KG1 (cell line): ENCODE data around the gene CDX1.

Source experiments
- DNase-seq: peaks from one replicate; lab custom pipeline; 2025; lab: John Stamatoyannopoulos, UW

CDX1 gene

DNA sequence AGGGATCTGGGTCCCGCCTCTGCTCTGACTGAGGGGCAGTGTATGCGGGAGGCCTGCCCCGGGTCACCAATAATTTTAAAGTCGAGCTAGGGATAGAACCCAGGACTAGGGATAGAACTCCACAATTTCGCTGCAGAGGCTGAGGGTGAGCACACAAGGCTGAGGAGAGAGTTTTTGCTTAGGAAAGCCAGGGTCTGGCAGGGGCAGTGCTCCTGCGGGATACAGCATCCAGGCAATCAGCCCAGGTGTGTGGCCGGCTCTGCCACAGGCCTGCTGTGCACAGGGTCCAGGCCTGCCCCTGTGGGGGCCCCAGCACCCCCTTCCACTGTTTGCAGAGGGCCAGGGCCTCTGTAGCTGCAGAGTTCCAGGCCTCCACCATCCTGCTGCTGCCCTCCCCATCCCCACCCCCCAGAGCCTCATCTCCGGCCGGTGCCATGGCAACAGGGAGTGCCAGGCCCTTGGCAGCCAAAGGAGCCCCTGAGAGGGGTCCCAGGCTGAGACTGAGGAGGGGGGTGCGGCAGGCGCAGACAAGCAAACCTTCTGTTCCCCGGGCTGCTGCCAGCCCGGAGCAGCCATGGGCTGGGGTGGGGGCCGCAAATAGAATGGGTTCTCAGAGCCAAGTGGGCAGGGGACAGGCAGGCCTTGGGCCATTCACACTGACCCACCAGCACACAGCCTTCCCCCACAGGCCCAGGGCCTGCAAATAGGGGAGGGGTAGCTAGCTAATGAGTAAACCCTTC lies 19.5 kb upstream of the CDX1 start:
- no peak for DNase-seq

- DNase-seq: no peak
Measured at GRCh38 chr5:150147670-150148069, 18.9 kb upstream of the CDX1 start.

- DNase-seq: no peak
Measured at GRCh38 chr5:150148117-150148927, 18.3 kb upstream of the CDX1 start.

DNA sequence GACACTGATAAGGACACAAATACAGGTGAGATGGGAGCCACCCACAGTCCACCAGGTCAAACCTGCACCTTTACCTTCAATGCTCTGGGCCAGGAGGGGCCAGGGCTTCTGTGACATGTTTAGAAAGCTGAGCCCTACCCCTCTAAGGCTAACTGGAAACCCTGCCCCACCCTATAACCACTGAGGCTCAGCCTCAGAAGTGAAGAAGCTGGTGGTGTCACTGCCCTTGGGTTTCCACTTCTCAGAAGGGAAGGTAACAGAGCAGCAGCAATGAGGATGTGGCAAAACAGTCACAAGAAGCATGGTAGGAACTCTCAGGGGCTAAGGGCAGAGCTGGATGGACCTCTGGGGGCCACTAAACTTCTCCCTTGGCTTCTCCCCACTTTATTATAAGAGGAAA lies 17.0 kb upstream of the CDX1 start:
- DNase-seq: no peak

DNA sequence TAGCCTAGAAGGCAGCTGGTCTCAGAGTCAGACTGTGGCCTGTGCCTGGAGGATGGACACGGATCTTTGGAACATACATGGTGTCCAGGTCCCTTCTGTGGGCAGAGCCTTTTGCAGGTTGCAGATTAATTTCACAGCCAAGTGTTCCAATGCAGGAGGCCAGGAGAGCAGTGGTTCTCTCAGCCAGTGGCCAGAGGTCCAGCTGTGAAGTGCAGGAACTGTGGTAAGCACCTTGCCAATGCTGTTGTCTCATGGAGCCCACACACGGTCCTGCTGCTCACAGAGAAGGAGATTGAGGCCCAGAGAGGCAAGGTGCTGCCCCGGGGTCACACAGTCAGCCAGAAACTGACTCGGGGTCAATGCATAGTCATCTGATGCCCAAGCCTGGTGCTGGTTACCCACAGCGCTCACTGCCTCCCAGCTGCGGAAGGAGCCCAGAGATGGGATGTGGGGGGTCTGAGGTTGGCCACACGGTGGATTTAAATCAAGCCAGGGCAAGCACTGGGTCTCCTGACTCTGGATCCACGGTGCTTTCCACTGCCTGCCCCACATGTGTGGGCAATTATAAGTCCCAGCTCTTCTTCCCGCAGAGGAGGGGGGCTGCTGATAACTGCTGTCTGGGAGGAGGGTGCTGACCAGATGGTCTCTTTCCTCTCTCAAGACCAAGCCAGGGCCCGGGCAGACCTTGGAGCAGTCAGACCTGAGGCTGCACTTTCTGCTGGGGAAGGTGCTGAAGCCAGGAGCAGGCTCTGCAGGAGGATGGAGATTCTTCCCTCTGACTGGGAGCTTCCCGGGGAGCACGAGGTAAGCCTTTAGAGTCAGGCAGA lies 13.7 kb upstream of the CDX1 start:
- DNase-seq: no peak

DNA sequence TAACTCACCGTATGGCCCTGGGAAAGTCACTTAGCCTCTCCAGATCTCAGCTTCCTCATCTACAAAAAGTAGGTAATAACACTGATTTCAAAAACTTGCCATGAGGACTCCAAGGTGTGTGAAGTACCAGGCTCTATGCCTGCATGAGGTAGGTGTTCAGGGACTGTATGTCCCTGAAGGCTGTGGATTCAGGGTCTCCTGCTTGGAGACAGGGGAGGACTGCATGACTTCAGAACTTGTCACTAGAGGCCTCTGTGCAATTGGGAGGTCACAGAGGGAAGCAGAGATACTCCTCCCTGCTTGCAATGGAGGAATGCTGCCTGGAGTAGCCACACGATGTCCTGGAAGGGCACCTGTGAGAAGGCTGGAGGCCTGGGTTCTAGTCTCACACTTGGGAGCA lies 13.1 kb upstream of the CDX1 start:
- no peak for DNase-seq

- DNase-seq: no peak
Measured at GRCh38 chr5:150153957-150154617, 12.5 kb upstream of the CDX1 start.

DNA sequence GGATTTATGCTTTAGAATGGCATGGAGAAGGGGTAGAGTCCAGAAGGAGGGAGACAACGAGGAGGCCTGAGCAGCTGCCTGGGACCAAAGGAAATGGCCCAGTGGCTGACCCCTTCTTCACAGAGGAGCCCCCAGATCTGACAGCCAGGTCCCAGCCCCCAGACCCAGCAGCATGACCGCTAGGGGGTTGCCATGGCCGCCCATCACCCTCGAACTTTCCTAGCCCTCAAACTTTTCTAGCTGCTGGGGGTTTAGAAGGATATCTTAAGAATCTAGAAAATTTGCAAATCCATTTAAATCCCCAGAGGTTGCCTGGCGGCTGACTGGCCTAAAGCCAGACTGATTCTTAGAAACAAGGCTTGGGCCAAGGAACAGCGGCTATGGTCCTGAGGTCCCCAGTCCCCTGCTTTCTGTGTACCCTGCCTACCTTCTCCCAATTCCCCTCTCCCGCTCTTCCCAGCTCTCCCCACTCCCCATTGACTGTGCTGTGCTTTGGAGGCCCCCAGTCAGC lies 11.9 kb upstream of the CDX1 start:
- DNase-seq: no peak

DNA sequence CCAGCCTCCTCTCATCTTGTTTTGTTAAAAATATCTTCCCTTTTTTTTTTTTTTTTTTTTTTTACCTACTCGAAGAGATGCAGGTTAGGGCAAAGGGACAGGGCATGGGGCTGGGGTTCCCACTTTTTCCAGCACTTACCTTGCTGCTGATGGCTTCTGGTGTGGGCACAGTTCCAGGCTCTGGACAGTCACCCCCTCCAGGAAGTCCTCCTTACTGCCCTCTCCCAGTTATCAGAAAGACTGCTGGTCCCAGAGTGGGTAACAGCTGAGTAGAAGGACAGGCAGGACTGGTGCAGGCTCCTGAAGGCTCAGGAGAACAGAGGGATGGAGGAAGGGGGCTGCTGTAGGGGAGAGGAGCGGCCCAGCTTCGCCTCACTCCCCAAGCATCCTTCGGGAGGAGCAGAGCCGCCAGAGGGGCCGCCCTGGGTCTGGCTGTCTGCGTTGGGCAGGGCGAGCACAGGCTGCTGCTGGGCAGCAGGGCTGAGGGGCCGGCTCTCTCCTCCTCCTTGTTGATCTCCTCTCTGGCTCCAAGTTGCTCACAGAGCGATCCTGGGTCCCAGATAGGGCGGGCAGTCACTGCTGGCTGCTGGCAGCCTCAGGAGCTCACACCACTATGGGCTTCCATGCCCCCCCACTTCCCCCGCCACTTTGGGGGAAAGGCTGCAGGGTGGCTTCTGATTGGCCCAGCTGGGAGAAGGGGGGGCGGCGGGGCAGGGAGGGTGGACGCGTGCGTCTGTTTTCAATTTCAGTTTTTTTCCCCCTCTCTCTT lies 11.1 kb upstream of the CDX1 start, which contains the start of gene PDGFRB:
Gene PDGFRB (minus strand): TSS at position 588 of the 769 bp plus-strand sequence. CDS start 18,798 bp downstream, outside the sequence.
- DNase-seq: no peak

- DNase-seq: no peak
Measured at GRCh38 chr5:150156027-150156368, 10.6 kb upstream of the CDX1 start.

DNA sequence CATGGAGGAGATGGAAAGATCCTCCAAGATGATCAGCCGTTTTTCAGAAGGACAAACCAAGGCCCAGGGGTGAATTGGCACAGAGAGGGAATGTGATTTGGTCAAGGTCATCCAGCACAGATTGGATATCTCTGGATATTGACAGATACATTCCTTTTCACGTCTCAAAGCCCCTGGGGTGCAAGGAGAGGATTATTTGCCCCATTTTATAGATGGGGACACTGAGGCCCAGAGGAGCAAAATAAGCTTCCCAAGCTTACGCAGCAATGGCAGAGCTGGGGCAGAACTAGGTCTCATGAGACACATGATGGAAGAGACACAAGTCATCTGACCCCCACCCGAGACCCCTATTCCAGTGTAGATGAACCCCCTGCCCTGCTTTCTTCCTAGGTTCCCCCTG lies 10.0 kb upstream of the CDX1 start:
- DNase-seq: no peak

- DNase-seq: no peak
Measured at GRCh38 chr5:150157168-150157567, 9.4 kb upstream of the CDX1 start.

DNA sequence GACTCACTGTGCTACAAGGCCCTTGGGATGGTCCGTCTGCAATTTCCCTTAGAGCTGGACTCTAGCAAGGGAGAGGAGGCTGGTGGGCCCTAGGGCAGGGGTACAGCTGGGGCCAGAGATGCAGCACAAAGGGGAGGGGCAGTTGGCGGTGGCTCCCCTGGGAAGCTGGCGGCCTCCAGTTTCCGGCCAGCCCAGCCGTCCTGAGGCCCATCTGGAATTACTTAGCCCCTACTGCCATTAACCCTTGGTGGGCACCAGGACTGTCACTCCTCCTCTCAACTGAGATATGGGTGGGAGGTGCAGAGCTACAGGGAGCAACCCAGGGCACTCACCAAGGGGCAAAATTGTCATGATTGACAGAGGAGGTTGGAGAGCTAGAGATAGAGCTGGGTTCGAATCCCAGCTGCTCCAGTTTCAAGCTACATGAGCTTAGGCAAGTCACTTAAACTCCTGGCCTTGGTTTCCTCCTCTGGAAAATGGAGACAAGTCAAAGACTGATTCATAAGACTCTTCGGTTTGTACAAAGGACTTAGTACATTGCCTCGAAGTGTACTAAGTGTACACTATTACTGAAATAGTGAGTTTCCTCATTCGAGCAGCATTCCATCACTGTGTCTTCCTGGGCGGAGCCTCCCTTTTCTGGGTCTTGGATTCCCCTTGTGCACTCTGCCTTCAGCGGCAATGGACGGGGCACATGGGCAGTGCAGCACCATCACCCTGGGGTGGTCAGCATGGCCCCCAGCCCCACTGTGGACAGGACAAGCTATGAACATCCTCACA lies 8.2 kb upstream of the CDX1 start:
- DNase-seq: no peak

GRCh38 chr5:150159031-150159430 lies 7.5 kb upstream of the CDX1 start:
- no peak for DNase-seq

DNA sequence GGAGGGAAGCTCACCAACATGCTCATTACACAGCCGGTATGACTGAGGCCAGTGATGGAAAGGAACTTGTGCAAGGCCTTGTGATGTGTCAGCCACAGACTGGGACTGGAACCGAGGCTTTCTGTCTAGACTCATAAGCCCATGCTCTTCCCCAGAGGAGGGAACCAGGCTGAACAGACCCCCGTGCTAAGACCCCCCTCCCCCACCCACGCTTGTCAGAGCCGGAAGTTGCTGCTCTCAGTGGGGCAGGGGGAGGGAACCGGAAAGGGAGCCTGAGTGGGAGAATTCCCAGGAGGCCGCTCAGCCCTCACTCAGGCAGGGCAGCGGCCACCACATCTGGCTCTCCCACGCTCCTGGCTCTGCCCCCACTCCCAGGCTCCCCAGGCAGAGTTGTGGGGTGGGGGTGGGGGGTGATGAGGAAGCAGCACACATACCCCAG lies 6.8 kb upstream of the CDX1 start:
- DNase-seq: no peak

DNA sequence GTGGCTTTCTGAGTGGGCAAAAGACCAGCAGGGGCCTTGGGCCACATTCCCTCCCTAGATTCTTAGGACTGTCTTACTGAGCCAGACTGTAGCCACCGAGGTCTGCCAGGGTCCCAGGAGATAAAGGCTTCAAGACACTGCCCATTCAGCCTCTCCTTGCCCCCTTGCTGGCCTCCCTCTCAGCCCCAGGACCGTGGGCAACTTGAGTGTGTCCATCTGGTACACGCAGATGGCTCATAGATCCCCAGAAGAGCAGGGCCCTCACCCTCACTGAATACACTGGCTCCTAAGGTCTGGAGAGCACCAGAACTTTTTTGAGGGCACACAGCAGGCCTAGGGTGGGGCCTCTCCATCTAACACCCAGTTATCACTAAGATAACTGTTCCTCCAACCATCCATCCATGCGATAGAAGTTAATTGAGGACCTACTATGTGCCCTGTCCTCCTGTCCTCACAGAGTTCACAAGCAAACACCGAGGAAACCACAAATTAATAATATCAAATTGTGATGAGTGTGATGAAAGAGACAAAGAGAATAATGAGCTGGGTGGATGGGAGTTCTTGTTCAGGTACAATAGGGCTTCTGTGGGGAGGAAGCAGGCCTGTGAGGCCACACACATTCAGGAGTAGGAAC lies 6.0 kb upstream of the CDX1 start:
- DNase-seq: no peak

GRCh38 chr5:150161242-150162141 lies 5.1 kb upstream of the CDX1 start:
- DNase-seq: no peak

DNA sequence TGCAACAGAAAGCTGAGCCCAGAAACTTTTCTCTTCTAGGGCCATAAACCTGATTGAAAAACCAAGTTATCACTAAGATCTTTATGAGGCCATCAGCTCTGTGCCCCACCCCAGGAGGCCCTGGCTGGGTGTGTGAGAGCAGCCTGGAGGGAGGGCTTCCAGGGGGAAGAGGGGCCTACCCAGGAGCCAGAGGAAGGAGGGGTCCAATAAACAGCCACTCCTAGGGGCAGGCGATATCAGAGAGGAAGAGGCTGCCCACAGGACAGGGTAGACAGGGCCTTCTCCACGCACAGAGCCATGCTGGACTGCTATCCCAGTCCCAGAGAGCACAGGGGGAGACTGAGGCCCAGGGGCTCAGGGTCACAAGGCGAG lies 4.5 kb upstream of the CDX1 start:
- DNase-seq: no peak

- no peak for DNase-seq
Measured at GRCh38 chr5:150163035-150163434, 3.5 kb upstream of the CDX1 start.
